ENCODE measurements around the gene CSTPP1. TPM values are rescaled to one million over a fixed set of nuclear protein-coding genes. Genes with fewer than 3 reads are reported as not detected.

Gene CSTPP1
- total and polyA plus RNA-seq, 2 donors (not counting 1 experiment from before 2014, with no cell fraction given), result 11.5 to 29.0 TPM

GRCh38 chr11:47028195-47029093 is 91.9 kb downstream of the CSTPP1 start:
- 96% methylated on average over 4 of the region's 9 CpGs for WGBS (ENCODE audit: insufficient coverage)
- ChIA-PET POLR2A (no interaction called here), CTCF (interaction anchor here (0.6 kb wide), 1 partner anchor 680 kb away, joined by 3 read pairs; no protein-coding TSS in a partner anchor)
- Mint-ChIP-seq H3K9me3 (ENCODE audit: insufficient read depth) (no peaks in the 10 kb centered on the region), H3K27ac (no peak overlapping the region), H3K4me1 (no peaks in the 10 kb centered on the region), H3K4me3 (no peak overlapping the region), H3K27me3 (no peaks in the 10 kb centered on the region)
- H3K4me2 ChIP-seq (replicated peaks; ENCODE audit: low read depth, low read length, poor library complexity, severe bottlenecking), result no peak overlapping the region
- ATAC-seq (ENCODE audit: low read depth) (no peak), DNase-seq (no peak)
- H4K20me1 ChIP-seq (ENCODE audit: control insufficient read depth, insufficient read depth, low read length, poor library complexity, severe bottlenecking), result no peaks in the 10 kb centered on the region
- H3K4me3 ChIP-seq (ENCODE audit: control extremely low read depth in 1 of 5, extremely low read depth in 1 of 5, insufficient read depth in 1 of 5, low read depth in 2 of 5, low read length in 4 of 5), result no peak overlapping the region
- H3K9me3 ChIP-seq (ENCODE audit: control extremely low read depth in 1 of 3, control insufficient read depth in 2 of 3, insufficient read depth in 1 of 3, low read length in 2 of 3), result no peaks in the 10 kb centered on the region
- H3K79me2 ChIP-seq (ENCODE audit: control insufficient read depth, insufficient read depth, low read length), result no peaks in the 10 kb centered on the region
- TF ChIP-seq EZH2 (IDR thresholded peaks at IDR 0.05; ENCODE audit: borderline replicate concordance, insufficient read depth, low read depth, low read length, poor library complexity, severe bottlenecking), result no peak
- TF ChIP-seq CTCF (IDR thresholded peaks at IDR 0.05), result no peak
- H3K9ac ChIP-seq (ENCODE audit: low read length), result no peak overlapping the region
- no peaks in the 10 kb centered on the region for H3K36me3 ChIP-seq (replicated peaks in 1 of 2; ENCODE audit: control extremely low read depth in 1 of 2, control insufficient read depth in 1 of 2, extremely low read depth in 1 of 2, insufficient read depth in 2 of 2, low read length in 1 of 2)
- H3K4me1 ChIP-seq (ENCODE audit: control insufficient read depth in 2 of 2, insufficient read depth in 2 of 2, low read length in 2 of 2), result no peaks in the 10 kb centered on the region
- no peak overlapping the region for H3K27ac ChIP-seq (ENCODE audit: low read length in 2 of 2)
- H3K27me3 ChIP-seq (replicated peaks in 1 of 4; ENCODE audit: control extremely low read depth in 1 of 4, control insufficient read depth in 3 of 4, insufficient read depth in 4 of 4, low read length in 3 of 4), result no peaks in the 10 kb centered on the region
- no peak overlapping the region for H2AFZ ChIP-seq (ENCODE audit: insufficient read depth, low read depth, low read length, poor library complexity, severe bottlenecking)
- intact Hi-C loops (cut with micrococcal nuclease), result no loop called here

GRCh38 chr11:47033439-47033838 is 96.9 kb downstream of the CSTPP1 start:
- H3K9ac ChIP-seq (ENCODE audit: low read length), result no peak overlapping the region
- CTCF ChIA-PET, result no interaction called here
- no peak for TF ChIP-seq EZH2 (IDR thresholded peaks at IDR 0.05; ENCODE audit: borderline replicate concordance, insufficient read depth, low read depth, low read length, poor library complexity, severe bottlenecking)
- TF ChIP-seq CTCF (IDR thresholded peaks at IDR 0.05), result no peak
- Mint-ChIP-seq H3K27ac (no peak overlapping the region), H3K27me3 (no peaks in the 10 kb centered on the region), H3K9me3 (ENCODE audit: insufficient read depth) (no peaks in the 10 kb centered on the region), H3K4me3 (no peak overlapping the region), H3K4me1 (no peaks in the 10 kb centered on the region)
- no peaks in the 10 kb centered on the region for H3K27me3 ChIP-seq (replicated peaks in 1 of 4; ENCODE audit: control extremely low read depth in 1 of 4, control insufficient read depth in 3 of 4, insufficient read depth in 4 of 4, low read length in 3 of 4)
- intact Hi-C loops (cut with micrococcal nuclease), result no loop called here
- no peak overlapping the region for H3K4me2 ChIP-seq (replicated peaks; ENCODE audit: low read depth, low read length, poor library complexity, severe bottlenecking)
- H2AFZ ChIP-seq (ENCODE audit: insufficient read depth, low read depth, low read length, poor library complexity, severe bottlenecking), result no peak overlapping the region
- DNase-seq (no peak), ATAC-seq (ENCODE audit: low read depth) (no peak)
- H3K4me3 ChIP-seq (ENCODE audit: control extremely low read depth in 1 of 5, extremely low read depth in 1 of 5, insufficient read depth in 1 of 5, low read depth in 2 of 5, low read length in 4 of 5), result no peak overlapping the region
- POLR2A ChIA-PET, result no interaction called here
- H3K4me1 ChIP-seq (ENCODE audit: control insufficient read depth in 2 of 2, insufficient read depth in 2 of 2, low read length in 2 of 2), result no peaks in the 10 kb centered on the region
- 100% methylated on average over 1 of the region's 2 CpGs for WGBS (ENCODE audit: insufficient coverage)
- no peaks in the 10 kb centered on the region for H3K79me2 ChIP-seq (ENCODE audit: control insufficient read depth, insufficient read depth, low read length)
- no peaks in the 10 kb centered on the region for H3K36me3 ChIP-seq (replicated peaks in 1 of 2; ENCODE audit: control extremely low read depth in 1 of 2, control insufficient read depth in 1 of 2, extremely low read depth in 1 of 2, insufficient read depth in 2 of 2, low read length in 1 of 2)
- H3K27ac ChIP-seq (ENCODE audit: low read length in 2 of 2), result no peak overlapping the region
- no peaks in the 10 kb centered on the region for H3K9me3 ChIP-seq (ENCODE audit: control extremely low read depth in 1 of 3, control insufficient read depth in 2 of 3, insufficient read depth in 1 of 3, low read length in 2 of 3)
- no peaks in the 10 kb centered on the region for H4K20me1 ChIP-seq (ENCODE audit: control insufficient read depth, insufficient read depth, low read length, poor library complexity, severe bottlenecking)
